GM13976 (cell line): ENCODE measurements around the gene S100A9.

Experiments
- DNase-seq: peaks from one replicate; pipeline ENCODE4 v3.0.0; 2012; ENCODE audit warnings: low spot score
- CTCF ChIP-seq: IDR thresholded peaks from 2 replicates; pipeline ENCODE4 v1.5.1; 2012; ENCODE audit warnings: borderline replicate concordance, mild to moderate bottlenecking; ENCODE audit not compliant: insufficient read depth; ENCODE audit errors: extremely low read depth, missing control alignments, control extremely low read depth
- in situ Hi-C: fragments of 300-500 bp; cut with MboI; formaldehyde crosslinking; loops from one replicate; pipeline ENCODE4 v1.12.0; 2022; ENCODE audit warnings: low sequenced_read_pairs, mixed read lengths, inconsistent platforms; ENCODE audit not compliant: unreplicated experiment

Gene S100A9

GRCh38 chr1:153355445-153356071 lies 2.1 kb upstream of the S100A9 start:
- peak; percentile 66 for TF ChIP-seq CTCF
- in situ Hi-C loops, result no loop called here
- peak; percentile 75 for DNase-seq

- TF ChIP-seq CTCF, result no peak
- in situ Hi-C loops, result no loop called here
- DNase-seq, result no peak
Measured at GRCh38 chr1:153356392-153357075, 1.1 kb upstream of the S100A9 start.

GRCh38 chr1:153357076-153357852 lies 390 bp upstream of the S100A9 start:
- no peak for DNase-seq
- in situ Hi-C loops, result no loop called here
- TF ChIP-seq CTCF, result no peak

GRCh38 chr1:153358691-153358975 lies 979 bp downstream of the S100A9 start:
- no peak for TF ChIP-seq CTCF
- in situ Hi-C loops, result no loop called here
- no peak for DNase-seq

GRCh38 chr1:153359241-153359640 lies 1.6 kb downstream of the S100A9 start:
- no peak for TF ChIP-seq CTCF
- in situ Hi-C loops, result no loop called here
- no peak for DNase-seq

GRCh38 chr1:153360190-153360589 lies 2.5 kb downstream of the S100A9 start:
- DNase-seq, result no peak
- in situ Hi-C loops, result loop anchor here (10.0 kb wide), 1 partner anchor 75 kb away; no protein-coding TSS in a partner anchor
- no peak for TF ChIP-seq CTCF
